Smooth muscle cell (in vitro differentiated cells): ENCODE measurements around the gene CRTC2. TPM values are rescaled to one million over a fixed set of nuclear protein-coding genes. Genes with fewer than 3 reads are reported as not detected.

ENCODE experiments used
- DNase-seq: peaks from one replicate; lab custom pipeline; 2025; ENCODE audit not compliant: unreplicated experiment; lab: John Stamatoyannopoulos, UW
- H2AFZ ChIP-seq: fragments of 200-600 bp; sonication (generic); 2 replicates; pipeline ENCODE4 v1.6.0; 2016; ENCODE audit warnings: antibody characterized with exemption, low read depth, mild to moderate bottlenecking
- H3F3A ChIP-seq: fragments of 200-600 bp; sonication (generic); 2 replicates; pipeline ENCODE4 v1.6.0; 2017; ENCODE audit warnings: antibody characterized with exemption, low read depth
- H3K27ac ChIP-seq: fragments of 200-600 bp; sonication (generic); 2 replicates; pipeline ENCODE4 v1.5.1; 2016; ENCODE audit warnings: low read depth, mild to moderate bottlenecking
- H3K27me3 ChIP-seq: fragments of 200-600 bp; sonication (generic); 2 replicates; pipeline ENCODE4 v1.6.1; 2016; ENCODE audit warnings: low read depth, mild to moderate bottlenecking
- H3K36me3 ChIP-seq: fragments of 200-600 bp; sonication (generic); 2 replicates; pipeline ENCODE4 v1.5.1; 2016; ENCODE audit warnings: low read depth
- H3K4me1 ChIP-seq: fragments of 200-600 bp; sonication (generic); 2 replicates; pipeline ENCODE4 v1.5.1; 2016; ENCODE audit warnings: low read depth
- H3K4me2 ChIP-seq: fragments of 200-600 bp; sonication (generic); 2 replicates; pipeline ENCODE4 v1.6.0; 2016; ENCODE audit warnings: mild to moderate bottlenecking
- H3K4me3 ChIP-seq: fragments of 200-600 bp; sonication (generic); 2 replicates; pipeline ENCODE4 v1.5.1; 2016; ENCODE audit warnings: mild to moderate bottlenecking
- H3K79me2 ChIP-seq: fragments of 200-600 bp; sonication (generic); 2 replicates; pipeline ENCODE4 v1.6.0; 2016; ENCODE audit warnings: low read depth, mild to moderate bottlenecking
- H3K9ac ChIP-seq: fragments of 200-600 bp; sonication (generic); 2 replicates; pipeline ENCODE4 v1.6.0; 2016; ENCODE audit warnings: low read depth
- H3K9me3 ChIP-seq: fragments of 200-600 bp; sonication (generic); replicated peaks from 2 replicates; pipeline ENCODE4 v1.5.1; 2016; ENCODE audit warnings: low read depth
- H4K20me1 ChIP-seq: fragments of 200-600 bp; sonication (generic); 2 replicates; pipeline ENCODE4 v1.6.0; 2016; ENCODE audit warnings: low read depth
- CTCF ChIP-seq: fragments of 200-600 bp; sonication (generic); IDR thresholded peaks from 2 replicates; pipeline ENCODE4 v1.5.1; 2017; ENCODE audit warnings: borderline replicate concordance, mild to moderate bottlenecking, antibody characterized with exemption; ENCODE audit not compliant: insufficient read depth, poor library complexity, severe bottlenecking
- WGBS: methylation state at CpG from one replicate; pipeline ENCODE4 v1.1.7; 2016; ENCODE audit warnings: low lambda C conversion rate; 5-methylcytosine and 5-hydroxymethylcytosine counted together
- polyA plus RNA-seq: library from polyadenylated mRNA; unstranded; fragments of >200 nt; fragmentation: Nextera tagmentation; extraction: Ambion mirVana; gene quantifications from 2 replicates; pipeline ENCODE4 v1.2.1, GENCODE V29; 2016
- total RNA-seq: library from RNA; depleted of rRNA; stranded (reverse); fragments of >200 nt; gene quantifications from 2 replicates; pipeline ENCODE4 v1.2.3, GENCODE V29; 2014

CRTC2 gene
- total and polyA plus RNA-seq, 2 experiments from 2014 or later: 9.9 to 24.6 TPM

DNA sequence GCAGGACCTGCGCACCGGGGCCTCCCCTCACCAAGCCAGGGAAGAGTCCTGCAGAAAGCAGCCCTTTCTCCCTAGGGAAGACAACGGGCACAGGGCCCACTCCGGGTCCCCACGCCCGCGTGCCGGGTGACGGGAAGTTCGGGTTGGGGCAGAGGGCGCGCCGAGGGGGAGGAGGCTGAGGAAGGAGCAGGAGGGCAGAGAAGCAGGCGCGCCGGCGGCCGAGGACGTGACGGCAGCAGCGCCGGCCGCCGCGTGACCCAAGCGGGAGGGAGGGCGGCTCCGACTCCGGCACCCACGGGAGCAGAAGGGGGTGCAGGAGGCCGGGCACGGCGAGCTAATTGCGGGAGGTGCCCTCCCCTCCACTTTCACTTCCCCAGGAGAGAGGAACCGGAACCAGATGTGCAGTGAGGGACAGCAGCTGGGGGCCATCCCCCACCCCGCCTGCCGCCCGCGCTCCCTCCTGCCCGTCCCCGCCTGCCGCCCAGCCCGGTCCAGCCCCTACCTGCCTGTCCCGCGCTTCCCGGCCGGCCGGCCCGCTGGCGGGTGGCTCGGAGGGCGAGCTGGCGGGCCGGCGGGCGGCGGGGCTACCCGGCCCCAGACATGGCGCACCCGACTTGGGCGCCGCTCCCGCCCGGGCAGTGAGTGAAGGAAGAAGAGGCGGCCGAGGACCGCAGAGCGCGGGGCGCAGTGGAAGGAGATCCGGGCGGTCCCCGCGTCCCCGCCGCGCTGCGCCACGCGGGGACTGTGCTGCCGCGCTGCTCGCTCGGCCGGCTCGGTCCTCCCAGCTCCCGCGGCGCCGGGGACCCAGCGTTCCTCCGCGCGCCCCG, 12.4 kb downstream of the CRTC2 start:
- Histone ChIP-seq H3K36me3 (no peaks in the 10 kb centered on the region), H3K27me3 (no peaks in the 10 kb centered on the region), H3K4me1 (no peaks in the 10 kb centered on the region), H3K4me2 (peak overlapping the region; percentile 97), H3K9me3 (no peaks in the 10 kb centered on the region), H3K9ac (peak overlapping the region; percentile 64), H4K20me1 (no peaks in the 10 kb centered on the region), H2AFZ (peak overlapping the region; percentile 45), H3F3A (no peaks in the 10 kb centered on the region), H3K79me2 (peaks cover 19% of the 10 kb centered on the region), H3K4me3 (peak overlapping the region; percentile 96), H3K27ac (peak overlapping the region; percentile 62)
- under 1% methylated on average over 64 of the region's 95 CpGs for WGBS
- DNase-seq: peak; percentile 25
- no peak for TF ChIP-seq CTCF

- WGBS: 62% methylated on average over 12 of the region's 12 CpGs
- Histone ChIP-seq H3K79me2 (peaks cover 19% of the 10 kb centered on the region), H3K36me3 (no peaks in the 10 kb centered on the region), H2AFZ (peak overlapping the region; percentile 45), H3K9me3 (no peaks in the 10 kb centered on the region), H3K4me2 (peak overlapping the region; percentile 97), H3K27me3 (no peaks in the 10 kb centered on the region), H3K4me1 (no peaks in the 10 kb centered on the region), H3F3A (no peaks in the 10 kb centered on the region), H3K27ac (peak overlapping the region; percentile 62), H3K9ac (peak overlapping the region; percentile 64), H4K20me1 (no peaks in the 10 kb centered on the region), H3K4me3 (peak overlapping the region; percentile 96)
- no peak for TF ChIP-seq CTCF
- no peak for DNase-seq
Observed at GRCh38 chr1:153945131-153945794, 13.1 kb downstream of the CRTC2 start.

- Histone ChIP-seq H3K4me1 (no peaks in the 10 kb centered on the region), H3K4me2 (peak overlapping the region; percentile 97), H3K4me3 (peak overlapping the region; percentile 96), H3K36me3 (no peaks in the 10 kb centered on the region), H3K79me2 (peaks cover 19% of the 10 kb centered on the region), H3F3A (no peaks in the 10 kb centered on the region), H4K20me1 (no peaks in the 10 kb centered on the region), H2AFZ (no peak overlapping the region), H3K27ac (no peak overlapping the region), H3K27me3 (no peaks in the 10 kb centered on the region), H3K9me3 (no peaks in the 10 kb centered on the region), H3K9ac (no peak overlapping the region)
- no peak for TF ChIP-seq CTCF
- WGBS: 93% methylated on average over 3 of the region's 3 CpGs
- no peak for DNase-seq
Observed at GRCh38 chr1:153944827-153945117, 13.6 kb downstream of the CRTC2 start.
